Measurements from ENCODE around the gene AOPEP.

Gene AOPEP

DNA sequence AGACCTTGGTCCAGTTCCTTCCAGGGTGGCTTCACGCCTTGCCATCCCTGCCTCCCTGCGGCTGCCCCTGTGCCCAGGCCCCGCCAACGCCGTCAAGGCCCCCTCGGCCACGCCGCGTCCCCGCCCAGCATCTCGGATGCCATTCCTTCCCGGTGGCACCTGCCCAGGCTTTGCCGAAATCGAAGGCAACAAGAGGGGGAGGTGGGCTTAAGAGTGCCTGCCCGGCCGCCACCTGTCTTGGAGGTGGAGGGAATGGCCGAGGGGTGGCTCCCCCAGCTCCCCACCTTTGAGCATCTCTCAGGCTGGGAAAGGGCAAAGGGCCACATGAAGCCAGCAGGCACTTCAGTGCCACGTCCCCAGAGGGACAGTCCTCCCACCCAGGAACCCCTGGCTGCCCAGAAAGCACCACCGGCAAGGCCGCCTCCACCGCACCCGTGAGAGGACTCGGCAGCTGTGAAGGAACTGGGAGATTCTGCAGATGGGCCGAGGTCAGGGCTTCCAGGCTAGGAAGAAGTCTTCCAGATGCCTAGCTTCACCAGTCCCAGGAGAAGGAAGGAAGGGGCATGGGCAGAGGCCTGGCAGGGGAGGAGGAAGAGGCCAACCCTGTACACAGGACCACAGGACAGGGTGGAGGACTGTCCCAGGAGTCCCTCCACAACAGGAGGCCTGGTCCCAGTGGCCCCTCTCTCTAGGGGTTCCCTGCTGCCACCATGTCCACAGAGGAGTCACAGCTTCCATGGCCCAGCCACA is 373.0 kb downstream of the AOPEP start:
- no peak for DNase-seq (ENCODE audit: extremely low read depth, low read depth)
- H3K4me3 ChIP-seq (replicated peaks; ENCODE audit: low read depth, low read length), result no peak overlapping the region
- TF ChIP-seq, protein P1, sequence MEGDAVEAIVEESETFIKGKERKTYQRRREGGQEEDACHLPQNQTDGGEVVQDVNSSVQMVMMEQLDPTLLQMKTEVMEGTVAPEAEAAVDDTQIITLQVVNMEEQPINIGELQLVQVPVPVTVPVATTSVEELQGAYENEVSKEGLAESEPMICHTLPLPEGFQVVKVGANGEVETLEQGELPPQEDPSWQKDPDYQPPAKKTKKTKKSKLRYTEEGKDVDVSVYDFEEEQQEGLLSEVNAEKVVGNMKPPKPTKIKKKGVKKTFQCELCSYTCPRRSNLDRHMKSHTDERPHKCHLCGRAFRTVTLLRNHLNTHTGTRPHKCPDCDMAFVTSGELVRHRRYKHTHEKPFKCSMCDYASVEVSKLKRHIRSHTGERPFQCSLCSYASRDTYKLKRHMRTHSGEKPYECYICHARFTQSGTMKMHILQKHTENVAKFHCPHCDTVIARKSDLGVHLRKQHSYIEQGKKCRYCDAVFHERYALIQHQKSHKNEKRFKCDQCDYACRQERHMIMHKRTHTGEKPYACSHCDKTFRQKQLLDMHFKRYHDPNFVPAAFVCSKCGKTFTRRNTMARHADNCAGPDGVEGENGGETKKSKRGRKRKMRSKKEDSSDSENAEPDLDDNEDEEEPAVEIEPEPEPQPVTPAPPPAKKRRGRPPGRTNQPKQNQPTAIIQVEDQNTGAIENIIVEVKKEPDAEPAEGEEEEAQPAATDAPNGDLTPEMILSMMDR (IDR thresholded peaks at IDR 0.05; ENCODE audit: low read depth, low read length, missing control alignments), result no peak

DNA sequence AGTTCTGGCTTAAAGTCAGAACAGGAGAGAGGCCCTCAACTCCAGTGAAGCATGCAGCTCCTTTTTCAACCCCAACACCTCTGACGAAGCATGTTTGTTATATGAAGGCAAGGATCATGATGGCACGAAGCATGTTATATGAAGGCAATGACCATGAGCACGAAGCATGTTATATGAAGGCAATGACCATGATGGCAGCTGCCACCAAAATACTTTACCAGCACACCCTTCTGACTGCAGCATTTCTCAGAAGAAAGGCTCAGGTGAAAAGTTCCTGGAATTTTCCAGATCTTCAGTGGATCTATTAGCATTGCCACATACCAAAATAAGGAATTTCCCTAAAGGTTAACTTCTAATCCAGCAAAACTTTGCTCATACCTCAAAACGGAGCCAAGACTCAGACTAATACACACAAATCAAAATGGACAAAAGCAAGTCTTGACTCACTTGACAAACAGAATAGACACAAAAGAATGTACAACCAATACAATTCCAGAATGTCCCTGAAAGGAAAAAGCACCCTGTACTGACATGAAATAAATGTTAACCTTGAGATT is 373.6 kb downstream of the AOPEP start:
- TF ChIP-seq, protein P1 (IDR thresholded peaks at IDR 0.05; ENCODE audit: low read depth, low read length, missing control alignments), result no peak
- no peak overlapping the region for H3K4me3 ChIP-seq (replicated peaks; ENCODE audit: low read depth, low read length)
- no peak for DNase-seq (ENCODE audit: extremely low read depth, low read depth)

DNA sequence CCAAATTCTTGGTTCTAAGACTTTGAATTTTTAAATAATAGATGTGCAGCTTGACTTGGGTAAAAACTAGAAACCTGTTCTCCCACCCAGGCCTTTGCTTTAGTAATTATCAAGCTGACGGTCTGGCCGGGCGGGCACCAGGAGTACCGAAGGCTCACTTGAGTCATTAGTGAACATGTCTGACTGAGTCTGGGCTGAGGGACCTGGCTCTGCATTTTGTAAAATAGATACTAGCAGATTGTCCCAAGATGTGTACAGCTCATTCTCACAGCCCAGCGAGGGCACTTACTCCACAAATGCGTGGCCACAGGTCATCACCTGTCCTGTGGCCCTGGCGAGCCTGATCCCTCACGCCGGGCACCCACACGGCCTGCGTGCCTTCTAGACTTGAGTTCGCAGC is 374.8 kb downstream of the AOPEP start:
- H3K4me3 ChIP-seq (replicated peaks; ENCODE audit: low read depth, low read length), result no peak overlapping the region
- TF ChIP-seq, protein P1 (IDR thresholded peaks at IDR 0.05; ENCODE audit: low read depth, low read length, missing control alignments), result no peak

DNA sequence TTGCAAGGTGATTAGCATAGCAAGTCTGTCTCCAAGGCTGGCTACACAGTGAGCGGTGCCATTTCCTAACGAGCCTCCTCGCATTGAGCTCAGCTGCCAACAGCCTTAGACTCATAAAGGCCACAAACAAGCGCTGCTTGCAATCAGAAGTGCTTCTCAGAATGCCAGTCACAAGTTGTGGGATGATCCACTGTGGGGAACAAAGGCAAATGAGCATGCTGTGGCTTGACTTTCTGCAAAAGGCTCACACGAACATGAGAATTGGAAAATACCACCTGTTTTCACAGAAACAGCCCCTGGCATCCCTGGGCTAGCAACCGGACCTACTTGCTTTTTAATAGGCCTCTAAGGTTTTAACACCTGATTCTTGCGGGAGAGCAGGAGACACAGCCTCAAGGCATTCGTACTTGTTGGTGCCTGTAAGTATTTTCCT is 375.5 kb downstream of the AOPEP start:
- TF ChIP-seq, protein P1 (IDR thresholded peaks at IDR 0.05; ENCODE audit: low read depth, low read length, missing control alignments), result no peak
- no peak for DNase-seq (ENCODE audit: extremely low read depth, low read depth)
- H3K4me3 ChIP-seq (replicated peaks; ENCODE audit: low read depth, low read length), result no peak overlapping the region

More for the DNA sequence above, 374.8 kb downstream of the AOPEP start:
- no peak for DNase-seq (ENCODE audit: extremely low read depth, low read depth)

DNA sequence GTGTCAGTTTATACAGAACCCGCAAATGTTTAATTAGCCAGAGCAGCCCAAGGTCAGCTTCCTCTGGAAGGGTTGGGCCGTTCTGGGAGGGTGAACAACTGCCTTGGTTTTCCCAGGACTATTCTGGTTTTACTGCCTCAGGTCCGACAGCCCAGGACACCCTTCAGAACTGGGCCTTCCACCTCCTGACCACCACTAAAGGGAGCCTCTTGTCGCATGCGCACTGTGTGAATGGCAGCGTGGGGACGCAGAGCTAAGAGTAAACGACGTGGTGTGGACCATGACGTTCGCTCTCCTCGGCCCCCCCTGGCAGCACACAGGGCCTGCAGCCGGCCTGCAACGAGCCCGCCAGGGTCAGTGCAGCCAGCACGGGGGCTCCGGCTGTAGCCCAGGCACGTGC is 376.1 kb downstream of the AOPEP start:
- H3K4me3 ChIP-seq (replicated peaks; ENCODE audit: low read depth, low read length), result no peak overlapping the region
- DNase-seq (ENCODE audit: extremely low read depth, low read depth), result no peak
- TF ChIP-seq, protein P1 (IDR thresholded peaks at IDR 0.05; ENCODE audit: low read depth, low read length, missing control alignments), result no peak

DNA sequence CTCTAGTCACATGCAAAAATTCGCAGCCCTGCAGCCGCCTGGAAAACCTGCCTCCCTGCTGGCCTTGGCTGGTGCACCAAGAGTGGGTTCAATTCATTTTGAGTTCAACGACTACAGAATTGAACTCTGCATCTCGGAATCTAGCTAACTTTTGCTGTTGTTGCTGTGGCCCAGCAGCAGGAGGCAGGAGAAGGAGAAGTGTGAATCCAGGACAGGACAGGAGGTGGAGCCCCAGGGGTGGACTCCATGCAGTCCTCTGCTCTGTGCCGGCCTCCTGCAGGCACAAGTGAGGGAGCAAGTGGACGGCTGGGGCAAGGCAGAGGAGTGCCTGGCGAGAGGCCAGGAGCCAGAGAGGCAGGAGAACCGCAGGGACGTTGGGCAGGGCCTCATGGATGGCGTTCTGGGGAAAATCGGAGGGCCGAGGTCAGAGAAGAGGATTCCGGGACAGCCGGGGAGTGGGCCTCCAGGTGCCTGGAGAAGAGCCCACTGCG is 376.8 kb downstream of the AOPEP start:
- DNase-seq (ENCODE audit: extremely low read depth, low read depth), result peak; percentile 43
- H3K4me3 ChIP-seq (replicated peaks; ENCODE audit: low read depth, low read length), result no peak overlapping the region
- TF ChIP-seq, protein P1 (IDR thresholded peaks at IDR 0.05; ENCODE audit: low read depth, low read length, missing control alignments), result peak; percentile 45

Data from HFF-Myc (cell line).